ENCODE data around the gene CACNA1C. TPM values are rescaled to one million over a fixed set of nuclear protein-coding genes. Genes with fewer than 3 reads are reported as not detected.

The CACNA1C gene
- total RNA-seq, 1 donor from 2014 or later = 7.3 TPM

GRCh38 chr12:2016862-2017545, 35.8 kb upstream of the CACNA1C start:
- H3K36me3 ChIP-seq (ENCODE audit: control insufficient read depth in 3 of 3, insufficient read depth in 3 of 3, low read length in 3 of 3) = no peaks in the 10 kb centered on the region
- H3K9me3 ChIP-seq (ENCODE audit: control insufficient read depth in 3 of 3, low read length in 3 of 3) = peaks cover 0 to 2% (median 0%) of the 10 kb centered on the region in 3 donors
- peaks cover 0 to 7% (median 0%) of the 10 kb centered on the region in 3 donors for H3K4me1 ChIP-seq (ENCODE audit: control insufficient read depth in 3 of 3, insufficient read depth in 3 of 3, low read length in 3 of 3)
- H3K4me3 ChIP-seq (ENCODE audit: low read length in 3 of 3) = no peak overlapping the region
- no peak overlapping the region for H3K9ac ChIP-seq (ENCODE audit: low read depth in 1 of 3, low read length in 3 of 3)
- no peaks in the 10 kb centered on the region for H3K27me3 ChIP-seq (ENCODE audit: control insufficient read depth in 3 of 3, insufficient read depth in 3 of 3, low read length in 3 of 3)
- no peak overlapping the region for H3K27ac ChIP-seq (ENCODE audit: low read depth, low read length)

GRCh38 chr12:2017546-2018337, 35.0 kb upstream of the CACNA1C start:
- H3K4me3 ChIP-seq (ENCODE audit: low read length in 3 of 3) = no peak overlapping the region
- no peaks in the 10 kb centered on the region for H3K36me3 ChIP-seq (ENCODE audit: control insufficient read depth in 3 of 3, insufficient read depth in 3 of 3, low read length in 3 of 3)
- peaks cover 0 to 7% (median 0%) of the 10 kb centered on the region in 3 donors for H3K4me1 ChIP-seq (ENCODE audit: control insufficient read depth in 3 of 3, insufficient read depth in 3 of 3, low read length in 3 of 3)
- H3K27me3 ChIP-seq (ENCODE audit: control insufficient read depth in 3 of 3, insufficient read depth in 3 of 3, low read length in 3 of 3) = no peaks in the 10 kb centered on the region
- peaks cover 0 to 2% (median 0%) of the 10 kb centered on the region in 3 donors for H3K9me3 ChIP-seq (ENCODE audit: control insufficient read depth in 3 of 3, low read length in 3 of 3)
- no peak overlapping the region for H3K27ac ChIP-seq (ENCODE audit: low read depth, low read length)
- H3K9ac ChIP-seq (ENCODE audit: low read depth in 1 of 3, low read length in 3 of 3) = no peak overlapping the region

- no peaks in the 10 kb centered on the region for H3K27me3 ChIP-seq (ENCODE audit: control insufficient read depth in 3 of 3, insufficient read depth in 3 of 3, low read length in 3 of 3)
- no peak overlapping the region for H3K27ac ChIP-seq (ENCODE audit: low read depth, low read length)
- H3K9me3 ChIP-seq (ENCODE audit: control insufficient read depth in 3 of 3, low read length in 3 of 3) = peaks cover 0 to 2% (median 0%) of the 10 kb centered on the region in 3 donors
- peaks cover 0 to 7% (median 0%) of the 10 kb centered on the region in 3 donors for H3K4me1 ChIP-seq (ENCODE audit: control insufficient read depth in 3 of 3, insufficient read depth in 3 of 3, low read length in 3 of 3)
- no peaks in the 10 kb centered on the region for H3K36me3 ChIP-seq (ENCODE audit: control insufficient read depth in 3 of 3, insufficient read depth in 3 of 3, low read length in 3 of 3)
- no peak overlapping the region for H3K4me3 ChIP-seq (ENCODE audit: low read length in 3 of 3)
- no peak overlapping the region for H3K9ac ChIP-seq (ENCODE audit: low read depth in 1 of 3, low read length in 3 of 3)
Measured at GRCh38 chr12:2018391-2018790, 34.4 kb upstream of the CACNA1C start.

- Histone ChIP-seq H3K27me3 (ENCODE audit: control insufficient read depth in 3 of 3, insufficient read depth in 3 of 3, low read length in 3 of 3) (no peaks in the 10 kb centered on the region), H3K27ac (ENCODE audit: low read depth, low read length) (no peak overlapping the region), H3K4me1 (ENCODE audit: control insufficient read depth in 3 of 3, insufficient read depth in 3 of 3, low read length in 3 of 3) (peaks cover 0 to 7% (median 0%) of the 10 kb centered on the region in 3 donors)
Measured at GRCh38 chr12:2019126-2019525, 33.7 kb upstream of the CACNA1C start.

GRCh38 chr12:2020511-2020910, 32.3 kb upstream of the CACNA1C start:
- Histone ChIP-seq H3K36me3 (ENCODE audit: control insufficient read depth in 3 of 3, insufficient read depth in 3 of 3, low read length in 3 of 3) (no peaks in the 10 kb centered on the region), H3K9ac (ENCODE audit: low read depth in 1 of 3, low read length in 3 of 3) (no peak overlapping the region), H3K9me3 (ENCODE audit: control insufficient read depth in 3 of 3, low read length in 3 of 3) (peaks cover 0 to 2% (median 0%) of the 10 kb centered on the region in 3 donors), H3K27ac (ENCODE audit: low read depth, low read length) (no peak overlapping the region), H3K27me3 (ENCODE audit: control insufficient read depth in 3 of 3, insufficient read depth in 3 of 3, low read length in 3 of 3) (peaks cover 0 to 8% (median 0%) of the 10 kb centered on the region in 3 donors), H3K4me3 (ENCODE audit: low read length in 3 of 3) (no peak overlapping the region), H3K4me1 (ENCODE audit: control insufficient read depth in 3 of 3, insufficient read depth in 3 of 3, low read length in 3 of 3) (peaks cover 0 to 3% (median 0%) of the 10 kb centered on the region in 3 donors)

More at GRCh38 chr12:2019126-2019525, 33.7 kb upstream of the CACNA1C start:
- H3K9me3 ChIP-seq (ENCODE audit: control insufficient read depth in 3 of 3, low read length in 3 of 3) = peaks cover 0 to 2% (median 0%) of the 10 kb centered on the region in 3 donors
- no peaks in the 10 kb centered on the region for H3K36me3 ChIP-seq (ENCODE audit: control insufficient read depth in 3 of 3, insufficient read depth in 3 of 3, low read length in 3 of 3)
- no peak overlapping the region for H3K4me3 ChIP-seq (ENCODE audit: low read length in 3 of 3)
- no peak overlapping the region for H3K9ac ChIP-seq (ENCODE audit: low read depth in 1 of 3, low read length in 3 of 3)

- Histone ChIP-seq H3K27me3 (ENCODE audit: control insufficient read depth in 3 of 3, insufficient read depth in 3 of 3, low read length in 3 of 3) (peaks cover 0 to 8% (median 3%) of the 10 kb centered on the region in 3 donors), H3K27ac (ENCODE audit: low read depth, low read length) (no peak overlapping the region), H3K4me1 (ENCODE audit: control insufficient read depth in 3 of 3, insufficient read depth in 3 of 3, low read length in 3 of 3) (no peaks in the 10 kb centered on the region), H3K9me3 (ENCODE audit: control insufficient read depth in 3 of 3, low read length in 3 of 3) (peaks cover 0 to 2% (median 0%) of the 10 kb centered on the region in 3 donors), H3K4me3 (ENCODE audit: low read length in 3 of 3) (no peak overlapping the region), H3K9ac (ENCODE audit: low read depth in 1 of 3, low read length in 3 of 3) (no peak overlapping the region), H3K36me3 (ENCODE audit: control insufficient read depth in 3 of 3, insufficient read depth in 3 of 3, low read length in 3 of 3) (no peaks in the 10 kb centered on the region)
Measured at GRCh38 chr12:2023365-2023764, 29.4 kb upstream of the CACNA1C start.

GRCh38 chr12:2027351-2027750, 25.4 kb upstream of the CACNA1C start:
- Histone ChIP-seq H3K36me3 (ENCODE audit: control insufficient read depth in 3 of 3, insufficient read depth in 3 of 3, low read length in 3 of 3) (no peaks in the 10 kb centered on the region), H3K4me3 (ENCODE audit: low read length in 3 of 3) (no peak overlapping the region), H3K9ac (ENCODE audit: low read depth in 1 of 3, low read length in 3 of 3) (no peak overlapping the region), H3K4me1 (ENCODE audit: control insufficient read depth in 3 of 3, insufficient read depth in 3 of 3, low read length in 3 of 3) (no peaks in the 10 kb centered on the region), H3K27me3 (ENCODE audit: control insufficient read depth in 3 of 3, insufficient read depth in 3 of 3, low read length in 3 of 3) (peaks cover 16 to 27% (median 26%) of the 10 kb centered on the region in 3 donors), H3K27ac (ENCODE audit: low read depth, low read length) (no peak overlapping the region), H3K9me3 (ENCODE audit: control insufficient read depth in 3 of 3, low read length in 3 of 3) (no peaks in the 10 kb centered on the region)

- Histone ChIP-seq H3K27ac (ENCODE audit: low read depth, low read length) (no peak overlapping the region), H3K9ac (ENCODE audit: low read depth in 1 of 3, low read length in 3 of 3) (no peak overlapping the region), H3K4me1 (ENCODE audit: control insufficient read depth in 3 of 3, insufficient read depth in 3 of 3, low read length in 3 of 3) (peaks cover 3 to 4% (median 4%) of the 10 kb centered on the region in 3 donors)
Measured at GRCh38 chr12:2029851-2030250, 22.9 kb upstream of the CACNA1C start.

GRCh38 chr12:2032506-2032905, 20.3 kb upstream of the CACNA1C start:
- H3K4me3 ChIP-seq (ENCODE audit: low read length in 3 of 3) = no peak overlapping the region
- no peak overlapping the region for H3K9ac ChIP-seq (ENCODE audit: low read depth in 1 of 3, low read length in 3 of 3)
- H3K36me3 ChIP-seq (ENCODE audit: control insufficient read depth in 3 of 3, insufficient read depth in 3 of 3, low read length in 3 of 3) = no peaks in the 10 kb centered on the region
- H3K9me3 ChIP-seq (ENCODE audit: control insufficient read depth in 3 of 3, low read length in 3 of 3) = no peaks in the 10 kb centered on the region
- H3K27ac ChIP-seq (ENCODE audit: low read depth, low read length) = no peak overlapping the region
- H3K27me3 ChIP-seq (ENCODE audit: control insufficient read depth in 3 of 3, insufficient read depth in 3 of 3, low read length in 3 of 3) = peaks cover 19 to 46% (median 28%) of the 10 kb centered on the region in 3 donors
- peaks cover 11 to 17% (median 13%) of the 10 kb centered on the region in 3 donors for H3K4me1 ChIP-seq (ENCODE audit: control insufficient read depth in 3 of 3, insufficient read depth in 3 of 3, low read length in 3 of 3)

More at GRCh38 chr12:2029851-2030250, 22.9 kb upstream of the CACNA1C start:
- no peaks in the 10 kb centered on the region for H3K36me3 ChIP-seq (ENCODE audit: control insufficient read depth in 3 of 3, insufficient read depth in 3 of 3, low read length in 3 of 3)
- H3K9me3 ChIP-seq (ENCODE audit: control insufficient read depth in 3 of 3, low read length in 3 of 3) = no peaks in the 10 kb centered on the region
- H3K27me3 ChIP-seq (ENCODE audit: control insufficient read depth in 3 of 3, insufficient read depth in 3 of 3, low read length in 3 of 3) = peaks cover 19 to 41% (median 31%) of the 10 kb centered on the region in 3 donors
- no peak overlapping the region for H3K4me3 ChIP-seq (ENCODE audit: low read length in 3 of 3)

Data from skeletal muscle tissue (tissue), 4 donors.